ENCODE data around the gene MACC1.

- TF ChIP-seq POLR2A (IDR thresholded peaks at IDR 0.05; ENCODE audit: insufficient read depth in 1 of 2, low read depth in 2 of 2, low read length in 2 of 2), result no peak
- no peak for TF ChIP-seq SETDB1 (CRISPR knock-in tag; IDR thresholded peaks at IDR 0.05; ENCODE audit: borderline replicate concordance)
Observed at GRCh38 chr7:20203316-20203715, 13.9 kb downstream of the MACC1 start.
